ENCODE data around the gene PAOX. TPM values are rescaled to one million over a fixed set of nuclear protein-coding genes. Genes with fewer than 3 reads are reported as not detected.

PAOX gene
- total and polyA plus RNA-seq, 4 donors: 4.4 to 7.0 (median 6.6) TPM

DNA sequence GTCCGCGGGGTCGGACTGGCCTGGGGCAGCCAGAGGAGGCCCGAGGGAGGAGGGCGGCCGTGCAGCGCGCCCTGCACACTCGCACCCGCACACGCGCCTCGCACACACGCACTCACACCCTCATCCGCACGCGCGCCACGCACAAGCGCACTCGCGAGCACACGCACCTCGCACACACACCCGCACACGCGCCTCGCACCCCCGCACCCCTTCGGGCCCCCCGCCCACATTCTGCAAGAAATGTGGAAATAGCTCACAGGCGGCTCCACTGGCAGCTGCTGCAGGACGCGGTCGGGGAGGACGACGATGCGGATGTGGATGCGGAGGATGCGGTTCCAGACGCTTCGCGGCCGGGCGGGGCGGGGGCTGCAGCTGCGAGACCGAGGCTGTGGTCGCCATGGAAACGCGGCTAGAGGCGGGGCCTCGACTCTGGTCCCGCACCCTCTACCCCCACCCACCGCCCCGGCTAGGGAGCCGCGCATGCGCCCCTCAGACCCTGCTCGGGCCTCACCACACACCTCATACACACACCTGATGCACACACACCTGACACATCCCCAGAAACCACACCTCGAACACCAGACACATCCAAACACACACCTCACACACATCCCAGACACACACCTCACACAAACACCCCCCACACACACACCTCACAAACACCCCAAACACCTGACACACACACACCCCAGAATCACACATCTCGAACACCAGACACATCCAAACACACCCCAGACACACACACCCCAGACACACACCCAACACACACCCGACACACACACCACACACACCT lies 42.3 kb upstream of the PAOX start, which contains the start of gene CALY:
Gene CALY (minus strand): TSS at position 320 of the 793 bp plus-strand sequence. CDS start 7,907 bp downstream, outside the sequence.
- no peak for ATAC-seq (ENCODE audit: insufficient read depth, low FRiP score)
- H3K4me3 ChIP-seq: no peak within 1 kb of the TSS

DNA sequence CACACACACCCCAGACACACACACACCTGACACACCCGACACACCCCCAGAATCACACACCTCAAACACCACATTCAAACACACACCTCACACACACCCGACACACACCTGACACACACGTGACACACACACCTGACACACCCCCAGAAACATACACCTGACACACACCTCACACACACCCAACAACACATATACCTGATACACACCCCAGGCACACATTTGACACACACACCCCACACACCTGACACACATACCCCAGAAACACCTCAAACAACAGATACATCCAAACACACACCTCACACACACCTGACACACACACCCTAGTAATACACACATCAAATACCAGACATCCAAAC lies 41.7 kb upstream of the PAOX start:
- no peak overlapping the region for H3K9ac ChIP-seq (ENCODE audit: insufficient read depth in 1 of 2, low read length in 2 of 2)
- TF ChIP-seq CTCF (IDR thresholded peaks at IDR 0.05; ENCODE audit: control extremely low read depth, extremely low read depth): no peak

More for the DNA sequence above, 42.3 kb upstream of the PAOX start, which contains the start of gene CALY:
- peaks cover 0 to 63% (median 34%) of the 10 kb centered on the region in 3 donors for H3K27me3 ChIP-seq (ENCODE audit: control insufficient read depth in 3 of 3, insufficient read depth in 3 of 3, low read length in 2 of 3)
- H3K9ac ChIP-seq (ENCODE audit: insufficient read depth in 1 of 2, low read length in 2 of 2): no peak within 1 kb of the TSS
- DNase-seq: no peak
- no peaks in the 10 kb centered on the region for H3K36me3 ChIP-seq (ENCODE audit: control insufficient read depth in 4 of 4, insufficient read depth in 4 of 4, low read length in 4 of 4)
- H3K27ac ChIP-seq (ENCODE audit: low read depth in 1 of 2, low read length in 1 of 2): no peak within 1 kb of the TSS
- H3K4me1 ChIP-seq (ENCODE audit: control insufficient read depth in 5 of 5, insufficient read depth in 5 of 5, low read length in 5 of 5): peaks cover 0 to 21% (median 4%) of the 10 kb centered on the region in 5 donors
- no peak for TF ChIP-seq CTCF (IDR thresholded peaks at IDR 0.05; ENCODE audit: control extremely low read depth, extremely low read depth)
- H3K9me3 ChIP-seq (ENCODE audit: control insufficient read depth in 4 of 4, insufficient read depth in 3 of 4, low read length in 3 of 4): peaks cover 0 to 19% (median 0%) of the 10 kb centered on the region in 4 donors
- 15 to 18% methylated on average over 54 to 63 of the region's 63 CpGs for WGBS, 2 donors

DNA sequence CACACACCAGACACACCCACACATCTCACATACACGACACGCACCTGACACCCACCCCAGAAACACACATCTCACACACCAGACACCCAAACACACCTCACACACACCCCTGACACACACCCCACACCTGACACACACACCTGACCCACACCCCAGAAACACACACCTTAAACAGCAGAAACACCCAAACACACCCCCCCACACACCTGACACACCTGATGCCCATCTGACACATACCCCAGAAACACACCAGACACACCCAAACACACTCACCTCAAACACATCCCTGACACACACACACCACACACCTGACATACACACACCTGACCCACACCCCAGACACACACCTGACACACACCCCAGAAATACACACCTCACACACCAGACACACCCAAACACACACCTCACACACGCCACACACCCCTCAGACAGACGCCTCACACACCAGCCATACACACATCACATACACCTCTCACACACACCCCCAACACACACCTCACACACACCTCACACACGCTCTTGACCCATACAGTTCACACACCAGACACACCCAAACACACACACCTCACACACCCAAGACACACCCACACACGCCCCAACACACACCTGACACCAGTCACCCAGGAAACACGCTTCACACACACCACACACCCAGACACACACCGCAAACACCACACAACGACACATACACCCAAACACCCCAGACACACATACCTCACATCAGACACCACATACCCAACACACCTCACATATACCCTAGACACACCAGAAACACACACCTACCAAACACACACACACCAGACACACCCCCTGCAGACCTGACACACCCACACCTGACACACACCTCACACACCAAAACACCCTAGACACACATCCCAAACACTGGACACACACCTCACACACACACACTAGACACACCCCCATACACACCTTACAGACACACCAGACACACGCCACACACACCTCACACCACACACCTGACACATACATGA lies 40.7 kb upstream of the PAOX start:
- DNase-seq (no peak), ATAC-seq (ENCODE audit: insufficient read depth, low FRiP score) (no peak)
- Histone ChIP-seq H3K36me3 (ENCODE audit: control insufficient read depth in 4 of 4, insufficient read depth in 4 of 4, low read length in 4 of 4) (no peaks in the 10 kb centered on the region), H3K4me3 (no peak overlapping the region), H3K27me3 (ENCODE audit: control insufficient read depth in 3 of 3, insufficient read depth in 3 of 3, low read length in 2 of 3) (peaks cover 0 to 54% (median 23%) of the 10 kb centered on the region in 3 donors), H3K4me1 (ENCODE audit: control insufficient read depth in 5 of 5, insufficient read depth in 5 of 5, low read length in 5 of 5) (peaks cover 0 to 21% (median 4%) of the 10 kb centered on the region in 5 donors), H3K9ac (ENCODE audit: insufficient read depth in 1 of 2, low read length in 2 of 2) (no peak overlapping the region), H3K27ac (ENCODE audit: low read depth in 1 of 2, low read length in 1 of 2) (no peak overlapping the region), H3K9me3 (ENCODE audit: control insufficient read depth in 4 of 4, insufficient read depth in 3 of 4, low read length in 3 of 4) (peaks cover 0 to 19% (median 0%) of the 10 kb centered on the region in 4 donors)
- whole genome bisulfite sequencing, 2 donors: 91 to 92% methylated on average over 10 of the region's 10 CpGs
- no peak for TF ChIP-seq CTCF (IDR thresholded peaks at IDR 0.05; ENCODE audit: control extremely low read depth, extremely low read depth)

More for the DNA sequence above, 41.7 kb upstream of the PAOX start:
- H3K27me3 ChIP-seq (ENCODE audit: control insufficient read depth in 3 of 3, insufficient read depth in 3 of 3, low read length in 2 of 3): peaks cover 0 to 59% (median 30%) of the 10 kb centered on the region in 3 donors
- H3K9me3 ChIP-seq (ENCODE audit: control insufficient read depth in 4 of 4, insufficient read depth in 3 of 4, low read length in 3 of 4): peaks cover 0 to 19% (median 0%) of the 10 kb centered on the region in 4 donors
- WGBS, 2 donors: 83 to 84% methylated on average over 3 of the region's 3 CpGs
- H3K27ac ChIP-seq (ENCODE audit: low read depth in 1 of 2, low read length in 1 of 2): no peak overlapping the region
- H3K4me1 ChIP-seq (ENCODE audit: control insufficient read depth in 5 of 5, insufficient read depth in 5 of 5, low read length in 5 of 5): peaks cover 0 to 21% (median 4%) of the 10 kb centered on the region in 5 donors
- no peaks in the 10 kb centered on the region for H3K36me3 ChIP-seq (ENCODE audit: control insufficient read depth in 4 of 4, insufficient read depth in 4 of 4, low read length in 4 of 4)
- no peak for DNase-seq
- ATAC-seq (ENCODE audit: insufficient read depth, low FRiP score): no peak
- H3K4me3 ChIP-seq: no peak overlapping the region

Data from lung (tissue), 12 donors.